Anterior cingulate cortex (tissue), 58 donors: ENCODE data around the gene RRBP1.
A peak's percentile ranks its signal among the peaks of the same experiment; 100 is the strongest.

Source experiments
- DNase-seq, 58 donors: peaks; one replicate each; lab custom pipeline; 2025; lab: John Stamatoyannopoulos, UW

The RRBP1 gene

DNA sequence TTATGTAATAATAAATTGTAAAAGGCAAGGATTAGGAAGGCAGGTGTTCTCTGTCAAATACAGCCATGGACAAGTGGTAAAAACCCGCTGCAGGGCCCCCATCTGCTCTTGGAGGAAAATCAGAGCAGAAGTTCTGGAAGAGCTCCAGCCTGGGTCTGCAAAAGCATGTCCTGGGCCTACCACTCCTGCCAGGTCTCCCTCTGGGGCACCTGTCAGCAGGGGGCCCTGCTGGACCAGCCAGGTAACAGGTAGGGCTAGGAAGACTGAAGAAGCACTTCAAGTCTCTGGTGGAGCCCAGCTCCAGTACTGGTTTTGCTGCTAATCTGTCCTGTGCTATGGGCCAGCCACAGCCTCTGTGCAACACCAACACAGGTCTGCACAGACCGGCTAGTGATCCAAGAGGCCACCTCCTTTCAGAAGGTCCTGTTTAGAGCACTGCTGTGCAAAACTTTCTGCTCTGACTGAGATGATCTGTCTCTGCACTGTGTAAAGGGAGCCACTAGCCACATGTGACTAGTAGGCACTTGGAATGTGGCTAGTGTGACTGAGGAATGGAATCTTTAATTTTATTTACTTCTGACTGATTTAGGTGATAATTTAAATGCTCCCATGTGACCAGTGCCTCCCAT lies 30.2 kb downstream of the RRBP1 start:
- no peak for DNase-seq

DNA sequence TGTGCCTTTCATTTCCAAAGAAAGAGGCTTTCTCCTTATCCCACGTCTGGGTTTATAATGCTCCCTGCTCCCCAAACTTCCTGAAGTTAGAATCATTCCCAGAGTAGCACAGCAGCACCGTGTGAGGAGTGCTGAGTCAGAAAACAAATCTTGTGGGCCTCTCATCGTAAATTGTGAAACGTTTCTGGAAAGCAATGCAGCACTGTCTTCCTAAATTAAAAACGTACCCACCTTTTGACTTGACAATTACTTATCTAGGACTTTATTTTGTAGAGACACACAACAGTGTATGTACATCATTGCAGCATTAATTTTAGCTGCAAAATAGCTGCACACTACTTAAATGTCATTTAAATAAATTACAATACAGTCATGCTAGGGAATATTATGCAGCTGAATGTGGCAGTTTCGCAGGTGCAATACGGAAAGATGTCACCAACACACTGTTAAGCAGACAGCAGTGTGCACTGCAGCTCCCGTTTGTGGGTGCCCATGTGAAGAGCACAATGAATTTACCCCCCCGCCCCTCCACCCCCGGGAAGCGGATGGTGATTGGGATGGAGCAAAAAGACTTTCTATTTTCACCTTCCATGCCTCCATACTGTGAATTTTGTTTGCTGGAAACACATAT lies 30.8 kb downstream of the RRBP1 start:
- DNase-seq = no peak

DNA sequence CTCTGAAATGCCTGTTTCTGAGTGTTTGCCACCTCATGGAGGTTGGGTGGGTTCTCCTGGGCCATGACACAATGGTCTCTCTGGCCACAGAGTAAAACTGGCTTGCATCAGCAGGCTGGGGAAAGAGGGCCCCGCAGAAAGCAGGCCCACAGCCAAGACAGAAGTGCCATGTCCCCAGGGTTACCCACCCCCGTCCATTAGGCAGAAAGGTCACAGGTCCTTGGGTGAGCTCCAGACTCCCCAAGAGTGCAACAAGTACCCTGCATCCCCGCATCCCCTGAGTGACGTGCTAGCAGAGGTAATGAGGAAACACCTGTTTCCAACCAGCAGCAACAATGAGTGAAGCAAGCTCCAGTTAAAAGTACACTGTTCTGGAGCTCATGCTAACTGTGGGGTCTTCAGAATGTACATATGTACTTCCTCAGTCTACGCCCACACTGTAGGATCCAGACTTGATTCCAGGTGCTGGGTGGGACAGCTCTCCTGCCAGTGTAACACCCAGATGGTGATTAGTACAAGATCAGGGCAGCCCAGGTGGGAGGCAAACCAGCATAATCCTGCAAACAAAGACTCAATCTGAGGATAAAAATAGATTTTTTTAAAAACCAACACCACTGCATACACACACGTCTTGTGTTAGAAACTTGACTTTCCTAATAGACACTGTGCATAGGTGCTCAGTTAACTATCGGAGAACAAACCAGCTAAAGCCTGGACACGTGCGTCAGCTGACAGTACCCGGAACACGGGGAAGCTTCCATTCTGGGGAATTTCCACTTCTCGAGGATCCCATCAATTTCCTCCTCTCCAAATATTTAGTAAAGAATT lies 31.5 kb downstream of the RRBP1 start:
- no peak for DNase-seq

DNA sequence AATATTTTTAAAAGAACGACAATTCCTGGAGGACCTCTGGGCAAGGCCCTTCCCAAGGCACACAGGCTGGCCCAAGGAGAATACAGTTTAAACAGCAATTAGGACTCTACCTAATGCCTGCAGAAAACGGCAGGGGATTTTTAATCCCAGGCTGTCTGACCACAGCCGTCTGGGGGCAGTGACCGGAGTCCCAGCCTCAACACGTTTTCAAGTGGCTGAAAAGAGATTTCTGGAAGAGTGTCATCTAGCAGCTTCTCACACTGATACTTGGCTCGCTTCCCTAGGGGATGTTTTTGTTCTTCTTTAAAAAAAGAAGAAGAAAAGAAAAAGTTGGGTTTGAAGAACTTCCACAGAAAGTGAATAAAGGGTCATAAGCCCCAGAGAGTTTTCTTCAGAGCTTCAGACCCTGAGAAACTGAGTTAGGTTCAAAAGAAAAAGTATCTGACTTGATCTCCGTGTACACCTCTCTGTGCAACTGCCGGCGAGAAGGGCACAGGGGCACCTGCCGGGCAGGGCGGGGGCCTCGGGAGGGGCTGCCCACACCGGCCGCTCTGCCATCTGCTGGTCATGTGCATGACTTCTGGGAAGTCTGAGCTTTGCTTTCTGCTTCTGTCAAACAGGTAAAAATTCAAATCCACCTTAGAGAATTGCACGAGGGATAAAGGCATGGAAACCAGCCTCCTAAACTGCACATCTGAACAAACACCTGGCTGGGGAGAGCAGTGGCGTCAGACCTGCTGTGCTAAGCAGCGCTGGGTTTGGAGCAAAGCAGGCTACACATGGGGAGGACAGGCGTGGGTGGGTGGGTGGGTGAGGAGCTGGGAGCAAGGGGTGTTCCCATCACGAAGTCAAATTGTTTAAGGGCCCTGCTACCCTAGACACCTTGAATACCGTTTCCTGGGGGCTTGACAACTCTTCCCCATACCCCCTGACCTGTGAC lies 33.0 kb downstream of the RRBP1 start:
- no peak for DNase-seq

DNA sequence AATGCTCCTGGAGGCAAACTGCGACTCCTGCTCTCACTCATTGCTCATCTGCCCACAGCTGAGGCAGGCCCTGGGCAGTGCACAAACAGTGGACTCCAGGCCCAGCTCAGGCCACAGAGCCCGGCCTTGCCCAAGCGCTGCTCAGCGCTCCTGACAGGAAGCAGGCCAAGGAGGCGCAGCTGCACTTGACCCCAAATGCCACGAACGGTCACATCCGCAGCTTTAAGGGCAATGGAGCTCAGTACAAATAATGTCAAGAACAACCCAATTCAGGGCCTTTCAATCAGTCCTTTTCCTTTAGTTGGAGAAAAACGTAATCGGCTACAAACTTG lies 33.8 kb downstream of the RRBP1 start:
- peak in 1 of 58 donors; percentile 21 for DNase-seq

DNA sequence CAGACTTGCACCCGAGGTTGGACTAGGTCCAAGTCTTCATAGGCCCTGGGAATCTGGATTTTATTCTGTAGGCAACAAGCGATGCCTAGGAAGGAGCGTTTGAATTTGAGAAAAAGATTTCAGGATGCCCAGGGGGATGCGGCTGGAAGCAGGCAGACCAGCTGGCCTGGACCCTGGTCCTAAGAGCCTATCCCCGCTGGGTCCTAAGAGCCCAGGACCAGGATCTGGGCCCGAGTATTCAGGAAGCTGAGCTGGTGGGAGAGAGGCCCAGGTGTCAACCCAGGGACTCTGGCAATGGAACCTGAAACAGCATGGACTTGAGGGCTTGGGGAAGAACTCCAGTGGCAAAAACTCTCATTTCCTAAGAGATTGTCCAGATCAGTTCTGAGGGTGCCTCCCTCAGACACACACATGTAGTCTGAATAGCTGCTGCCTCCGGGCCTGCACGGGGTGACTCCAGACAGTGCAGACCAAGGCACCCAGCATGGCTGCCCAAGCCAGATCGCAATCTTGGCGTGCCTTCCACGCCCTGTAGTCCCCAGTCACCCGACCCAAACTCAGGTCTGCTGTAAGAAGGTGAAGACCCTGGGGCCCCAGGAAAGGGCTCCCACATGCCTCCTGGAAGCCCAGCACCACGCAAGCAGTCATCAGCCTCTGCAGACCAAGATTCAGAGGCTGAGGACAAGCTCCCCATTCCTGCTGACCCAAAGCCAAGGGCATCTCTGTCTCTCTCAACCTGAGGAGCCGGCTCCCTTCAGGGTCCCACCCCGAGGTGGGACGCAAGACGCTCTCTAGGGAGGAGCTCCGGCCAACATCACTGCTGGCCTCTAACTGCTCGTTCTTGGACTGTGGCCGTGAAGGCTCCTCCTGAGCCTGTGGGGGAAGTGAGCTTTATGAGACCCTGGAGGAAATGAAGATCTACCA lies 34.4 kb downstream of the RRBP1 start:
- DNase-seq = no peak

DNA sequence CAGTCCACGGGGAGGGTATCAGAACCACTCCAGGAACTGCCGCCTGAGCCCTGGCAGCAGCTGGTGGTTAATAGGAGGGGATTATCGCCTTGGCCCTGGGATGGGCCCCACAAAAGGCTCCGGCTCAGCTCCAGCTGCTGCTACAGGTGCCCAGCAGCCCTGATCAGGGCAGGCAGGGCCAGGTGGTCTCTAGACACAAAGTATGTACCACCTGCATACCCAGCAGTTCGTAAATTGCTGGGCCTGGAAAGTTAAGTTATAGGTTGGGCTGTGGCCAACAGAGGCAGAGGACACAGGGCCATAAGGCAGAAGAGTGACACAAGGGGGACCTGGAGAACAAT lies 35.1 kb downstream of the RRBP1 start:
- DNase-seq = no peak

DNA sequence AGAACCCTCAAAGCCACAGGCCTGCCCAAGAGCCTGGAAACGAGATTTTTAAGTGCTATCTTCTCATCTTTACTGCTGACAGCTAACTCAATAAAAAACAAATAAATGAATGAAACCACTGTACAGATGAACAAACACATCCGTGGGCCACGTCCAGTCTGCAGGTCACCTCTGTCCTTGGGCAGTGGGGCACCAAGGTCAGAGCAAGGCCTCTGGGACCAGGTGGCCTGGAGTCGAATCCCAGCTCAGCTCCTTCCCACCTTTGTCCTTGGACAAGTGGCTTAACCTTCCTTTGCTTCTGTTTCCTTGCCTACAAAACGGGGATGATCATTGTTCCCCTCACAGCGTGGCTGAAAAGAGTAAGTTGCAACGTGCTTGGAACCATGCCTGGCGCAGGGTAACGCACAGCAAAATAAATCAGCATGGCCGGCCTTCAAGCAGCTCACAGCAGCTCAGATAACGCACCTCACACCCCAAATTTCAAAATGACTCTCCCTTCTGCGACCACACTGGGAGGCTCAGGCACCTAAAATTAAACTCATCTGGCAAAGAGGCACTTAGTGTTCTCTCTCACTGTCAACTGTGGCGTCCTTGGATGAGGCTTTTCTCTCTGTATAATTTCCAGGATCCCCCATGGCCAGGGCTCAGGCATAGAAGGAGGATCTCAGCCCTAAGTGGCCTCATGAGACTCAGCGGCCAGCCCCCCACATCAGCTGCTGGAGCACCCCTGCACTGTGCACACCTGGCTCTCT lies 35.7 kb downstream of the RRBP1 start:
- DNase-seq = no peak

DNA sequence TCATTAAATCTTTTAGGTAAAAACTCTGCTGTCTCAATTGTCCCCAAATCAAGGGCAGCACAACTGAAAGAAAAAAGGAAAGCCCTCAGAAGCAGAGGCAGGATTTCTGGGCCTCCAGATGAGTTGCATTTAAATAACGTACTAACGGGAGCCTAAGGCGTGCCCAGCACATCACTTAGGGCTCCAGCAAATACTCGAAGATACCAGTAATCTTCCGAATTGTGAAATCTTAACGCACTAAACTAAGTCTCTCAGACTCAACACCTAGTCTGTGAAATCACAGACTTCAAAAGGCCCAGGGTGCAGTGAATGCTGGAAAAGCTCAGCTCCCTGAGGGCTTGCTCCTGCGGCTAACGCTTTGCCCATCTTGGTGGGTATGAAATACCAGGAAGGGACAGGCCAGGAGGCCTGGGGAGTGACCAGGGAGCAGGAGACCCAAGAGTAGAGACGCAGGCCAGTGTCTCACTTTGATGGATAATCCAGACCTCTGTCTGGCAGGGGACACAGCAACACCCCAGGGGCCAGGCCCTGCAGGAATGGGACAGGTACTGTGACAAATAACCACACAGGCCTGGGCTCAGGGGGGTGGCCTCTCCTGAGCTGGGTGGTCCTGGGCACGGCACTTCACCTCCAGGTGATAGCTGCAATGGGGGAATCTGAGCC lies 36.4 kb downstream of the RRBP1 start:
- no peak for DNase-seq

DNA sequence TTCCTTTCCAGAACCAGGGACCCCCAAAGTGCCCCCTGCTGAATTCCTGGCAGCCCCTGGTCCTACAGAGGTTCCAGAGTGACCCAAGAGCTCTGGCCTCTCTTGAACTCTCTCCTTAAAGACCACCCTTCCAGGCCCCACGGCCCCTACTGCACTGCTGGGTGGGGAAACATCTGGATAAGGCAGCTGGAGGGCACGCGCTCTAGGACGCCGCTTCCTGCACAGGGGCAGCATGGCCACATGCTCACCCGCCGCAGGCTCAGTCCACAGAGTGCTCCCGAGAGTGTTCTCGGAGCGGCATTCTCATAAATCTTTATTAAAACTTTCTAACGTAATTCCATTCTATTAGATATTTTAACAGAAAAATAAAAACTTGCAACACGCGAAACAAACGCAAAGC lies 37.0 kb downstream of the RRBP1 start:
- no peak for DNase-seq

DNA sequence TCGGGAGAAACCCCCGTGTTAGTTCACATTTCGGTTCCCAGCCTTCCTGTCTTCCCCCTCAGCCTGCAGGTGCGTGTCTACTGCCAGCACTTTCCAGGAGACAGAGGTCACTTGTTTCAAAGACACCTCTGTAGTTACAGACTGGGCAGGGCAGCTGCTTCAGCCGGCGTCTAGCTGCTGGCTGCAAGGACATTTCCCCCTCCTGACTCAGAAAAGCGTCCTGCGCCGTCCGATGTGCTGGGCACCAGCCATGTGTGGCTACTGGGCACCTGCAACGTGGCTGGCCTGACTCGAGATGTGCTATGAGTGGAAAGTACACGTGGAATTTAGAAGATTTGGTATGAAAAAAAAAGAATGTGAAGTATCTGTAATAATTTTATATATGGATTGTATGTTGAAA lies 37.6 kb downstream of the RRBP1 start:
- no peak for DNase-seq

DNA sequence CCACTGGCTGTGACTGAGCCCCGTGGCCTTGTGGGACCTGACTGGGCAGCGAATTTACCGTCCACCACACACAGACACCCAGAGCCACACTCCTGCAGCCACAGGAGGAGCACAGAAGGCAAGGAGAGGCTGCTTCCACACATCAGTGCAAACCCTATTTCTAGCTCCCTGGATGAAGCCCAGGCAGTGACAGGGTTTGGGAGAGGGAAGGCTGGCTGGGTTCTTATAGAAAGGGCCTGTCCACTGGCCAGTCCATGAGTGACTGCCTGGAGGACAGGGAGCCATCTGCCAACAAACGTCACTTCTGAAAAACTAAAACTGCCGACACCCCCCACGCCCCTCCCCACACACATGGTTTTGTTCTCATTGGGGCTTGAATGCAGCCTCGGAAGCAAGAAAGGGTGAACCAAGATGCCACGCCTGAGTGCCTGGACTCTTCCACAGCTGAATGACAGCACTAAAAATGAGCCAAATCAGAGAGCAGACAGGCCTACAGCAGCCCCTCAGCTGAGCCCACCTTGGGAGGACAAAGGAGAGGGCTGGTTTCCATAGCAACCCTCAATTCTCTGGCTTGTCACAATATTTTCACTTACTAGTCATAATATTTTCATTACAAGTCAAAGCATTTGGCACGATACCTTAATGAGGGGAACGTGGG lies 38.4 kb downstream of the RRBP1 start:
- DNase-seq = no peak

DNA sequence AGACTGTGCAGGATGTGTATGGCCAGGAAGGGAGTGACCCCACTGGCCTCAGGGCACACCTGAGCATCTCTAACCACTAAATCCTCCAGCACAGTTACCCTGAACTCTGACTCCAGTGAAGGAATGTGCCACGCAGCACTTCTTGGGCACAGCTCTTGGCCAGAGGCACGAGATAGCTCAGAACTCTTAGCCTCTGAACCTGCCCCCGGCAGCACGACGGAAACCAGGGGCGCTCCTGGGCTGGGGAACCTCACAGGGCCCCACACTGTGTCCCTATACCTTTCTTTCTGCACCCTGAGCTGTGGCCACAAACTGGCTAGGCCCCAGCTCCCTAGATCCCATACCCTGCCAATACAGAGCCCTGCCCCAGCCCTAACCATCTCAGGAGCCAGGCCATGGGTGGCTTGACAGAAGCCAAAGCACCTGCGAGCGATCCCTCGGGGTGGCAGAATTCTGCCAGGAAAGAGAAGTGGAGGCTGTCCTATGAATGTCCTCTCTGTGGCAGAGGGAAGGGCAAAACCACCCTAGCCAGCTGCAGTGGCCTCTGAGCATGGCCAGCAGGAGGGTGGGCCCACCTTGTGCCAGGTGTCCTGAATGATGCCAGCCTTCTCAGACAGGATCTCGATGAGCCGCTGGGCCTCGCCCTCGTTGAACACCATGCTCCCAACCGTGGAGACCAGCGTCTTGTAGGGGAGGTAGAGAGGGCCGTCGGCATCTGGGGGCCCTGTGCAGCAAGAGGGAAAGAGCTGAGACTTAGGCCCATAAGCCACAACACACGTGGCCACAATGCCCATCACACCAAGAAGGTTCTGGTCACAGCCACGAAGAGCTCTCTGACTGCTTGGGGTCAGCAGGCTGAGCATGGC lies 39.4 kb downstream of the RRBP1 start:
- no peak for DNase-seq

DNA sequence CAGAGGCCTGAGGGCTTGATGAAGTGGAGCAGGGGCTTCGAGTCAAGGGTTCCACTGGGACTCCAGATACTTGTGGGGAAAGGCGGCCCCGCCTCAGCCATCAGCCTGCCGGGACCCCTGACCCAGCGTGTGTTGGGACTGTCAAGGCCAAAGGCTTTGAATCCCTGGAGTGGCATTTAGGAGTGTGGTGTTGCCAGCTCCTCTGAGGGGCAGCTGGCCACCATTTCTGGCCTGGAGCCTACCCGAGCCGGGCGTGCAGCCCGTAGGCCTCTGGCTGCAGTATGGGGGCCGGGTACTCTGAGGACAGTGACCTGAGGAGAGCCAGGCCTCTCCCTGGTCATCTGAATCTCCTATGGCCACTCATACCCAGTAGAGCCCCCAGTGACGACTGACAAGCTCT lies 40.0 kb downstream of the RRBP1 start:
- peak in 20 of 58 donors; percentile 12 to 63 (median 31) for DNase-seq

DNA sequence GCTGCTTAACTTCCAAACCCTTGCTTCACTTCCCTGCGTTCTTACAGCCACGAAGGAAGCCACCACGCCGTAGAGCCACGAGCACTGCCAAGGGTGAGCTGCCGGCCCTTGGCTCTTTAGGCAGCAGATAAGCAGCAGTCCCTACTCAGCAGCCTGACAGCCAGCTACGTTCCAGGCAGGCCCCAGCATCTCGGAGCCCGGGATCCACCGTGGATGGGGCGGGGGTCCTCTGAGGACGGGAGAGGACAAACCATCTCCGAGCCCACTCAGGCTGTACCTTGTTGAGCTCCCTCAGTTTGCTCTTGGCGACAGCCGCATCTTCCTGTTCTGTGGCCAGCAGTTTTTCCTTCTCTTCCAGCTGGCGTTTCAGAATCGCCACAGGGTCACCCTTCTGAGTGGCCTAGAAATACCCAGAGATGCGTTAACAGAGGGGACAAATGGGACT lies 40.5 kb downstream of the RRBP1 start:
- no peak for DNase-seq

DNA sequence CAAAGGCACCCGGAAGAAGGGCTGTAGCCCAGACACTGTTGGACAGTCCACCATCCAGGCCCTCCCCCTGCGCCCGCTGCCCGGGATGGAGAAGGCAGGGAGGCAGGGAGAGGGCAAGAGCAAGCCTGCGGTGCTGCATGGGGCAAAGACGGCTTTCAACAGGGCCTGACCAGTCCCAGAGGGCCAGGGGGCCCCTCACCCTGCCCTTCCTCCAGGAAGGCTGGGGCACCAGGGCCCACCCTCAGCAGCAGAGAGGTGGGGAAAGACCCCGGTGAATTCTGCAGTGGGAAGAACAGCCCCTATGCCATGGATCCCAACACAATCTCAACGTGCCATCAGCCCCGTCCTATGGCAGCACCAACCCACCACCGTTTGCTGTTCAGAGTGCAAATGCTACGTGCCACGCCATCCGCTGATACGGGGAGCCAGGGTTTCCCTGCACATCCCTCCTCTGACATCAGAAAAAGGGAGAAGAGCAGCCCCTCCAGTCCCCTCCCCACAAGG lies 41.1 kb downstream of the RRBP1 start:
- DNase-seq = no peak
